COLO829 (cell line): Measurements from ENCODE around the gene ZNHIT6.

Experiments used
- DNase-seq: peaks from one replicate; pipeline ENCODE4 v3.0.0; 2012; ENCODE audit warnings: low spot score

The ZNHIT6 gene

DNA sequence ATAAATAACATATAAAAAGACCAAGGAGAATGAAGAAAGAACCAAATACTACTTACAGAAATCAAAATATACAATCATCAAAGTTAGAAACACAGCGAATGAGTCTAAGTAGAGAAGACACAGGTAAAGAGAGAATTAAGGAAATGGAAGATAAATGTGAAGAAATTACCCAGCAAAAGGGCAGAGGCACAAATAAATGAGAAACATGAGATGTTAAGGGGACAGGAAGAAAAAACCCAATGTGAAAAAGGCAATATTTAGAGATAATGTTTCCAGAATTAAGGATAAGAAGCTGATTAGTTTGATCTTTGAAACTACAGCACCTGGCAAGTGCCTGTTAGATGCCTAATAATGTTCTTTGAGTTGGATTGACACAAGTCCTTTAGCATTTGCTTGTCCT is 86.8 kb downstream of the ZNHIT6 start:
- no peak for DNase-seq

- no peak for DNase-seq
These were observed 90.6 kb downstream of the ZNHIT6 start for GRCh38 chr1:85617633-85618100.

DNA sequence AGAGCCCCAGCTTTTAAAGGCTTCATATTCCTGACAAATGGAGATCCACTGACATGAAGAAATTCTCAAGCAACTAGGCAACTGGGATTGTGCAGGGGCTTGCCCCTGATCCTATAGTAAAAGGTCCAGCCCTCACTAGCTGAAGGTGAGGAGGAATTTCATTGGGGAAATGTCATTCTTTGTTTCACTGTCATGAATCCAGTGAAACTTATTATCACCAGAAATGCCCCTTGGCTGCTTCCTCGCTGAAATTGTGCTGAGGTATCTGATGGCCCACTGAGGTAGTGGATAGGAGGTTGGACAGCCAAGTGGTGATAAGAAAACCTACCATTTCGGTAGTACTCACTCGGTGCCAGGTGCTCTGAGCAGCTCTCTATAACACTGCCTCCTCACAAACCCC is 91.5 kb downstream of the ZNHIT6 start:
- DNase-seq: no peak

- DNase-seq: no peak
These were observed 91.9 kb downstream of the ZNHIT6 start for GRCh38 chr1:85616364-85616705.

DNA sequence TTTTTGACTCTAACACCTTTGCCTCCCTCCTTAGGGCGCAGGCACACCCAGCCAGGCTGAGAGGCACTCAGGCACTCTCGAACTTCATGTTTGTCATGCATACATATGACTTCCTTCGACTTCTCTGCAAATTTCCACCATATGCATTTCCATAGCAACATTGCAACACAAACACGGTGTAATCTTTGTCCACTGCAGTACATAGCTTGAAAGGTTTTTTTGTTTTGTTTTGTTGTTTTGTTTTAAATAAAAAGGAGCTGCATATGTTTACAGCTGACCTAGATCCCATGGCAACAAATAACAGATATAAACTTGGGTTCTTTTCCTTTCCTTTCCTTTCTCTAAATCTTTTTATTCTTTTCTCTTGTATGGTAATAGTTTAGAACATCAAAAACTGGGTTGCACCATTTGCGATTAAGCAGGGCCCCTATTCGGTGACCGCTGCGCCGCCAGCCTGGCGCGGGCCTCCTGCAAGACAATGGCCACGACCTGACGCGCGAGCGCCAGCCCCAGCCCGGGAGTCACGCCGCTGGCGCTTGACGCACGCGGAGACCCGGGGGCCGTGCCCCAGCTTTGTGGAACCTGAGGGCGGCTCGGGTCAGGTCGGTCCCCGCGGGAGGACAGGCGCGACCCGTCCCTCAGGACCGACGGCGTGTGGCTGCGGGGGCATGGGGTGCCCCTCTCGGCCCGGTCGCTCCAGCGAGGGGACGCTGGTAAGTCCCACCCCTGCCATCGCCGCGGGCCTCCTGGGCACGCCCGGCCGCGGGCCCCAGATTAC is 92.5 kb downstream of the ZNHIT6 start:
- DNase-seq: no peak

DNA sequence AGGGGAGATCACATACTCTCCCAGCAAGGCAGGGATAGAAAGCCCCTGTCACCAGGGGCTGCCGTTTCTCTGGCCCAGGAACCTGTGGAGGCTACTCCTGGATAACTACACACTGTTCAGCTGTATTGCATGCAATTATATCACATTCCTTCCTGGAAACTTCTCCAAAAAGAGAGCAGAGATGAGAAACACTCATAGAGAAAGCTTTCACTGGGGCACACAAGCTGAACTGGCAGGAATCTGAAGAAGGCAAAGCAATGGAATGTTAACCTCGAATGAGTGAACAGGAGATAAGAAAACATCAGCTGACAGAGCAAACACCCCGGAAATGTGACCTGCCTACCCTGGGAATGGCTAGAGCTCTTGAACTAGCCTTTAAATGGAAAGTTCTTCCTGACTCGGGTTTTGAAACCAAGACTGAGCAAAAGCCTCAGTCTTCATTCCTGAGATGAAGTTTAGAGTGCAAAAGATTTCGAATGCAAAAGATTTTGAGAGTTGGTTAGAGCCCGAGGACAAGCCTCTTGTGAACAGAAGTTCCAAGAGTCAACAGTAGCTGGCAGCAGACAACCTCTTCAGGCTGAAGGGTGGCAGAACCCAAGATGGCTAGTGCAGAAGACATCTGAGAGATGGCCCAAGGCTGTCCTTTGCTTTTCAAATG is 95.4 kb downstream of the ZNHIT6 start:
- DNase-seq: peak; percentile 68

GRCh38 chr1:85611856-85612255 is 96.4 kb downstream of the ZNHIT6 start:
- DNase-seq: peak; percentile 40

- DNase-seq: no peak
These were observed 96.8 kb downstream of the ZNHIT6 start for GRCh38 chr1:85611425-85611824.

DNA sequence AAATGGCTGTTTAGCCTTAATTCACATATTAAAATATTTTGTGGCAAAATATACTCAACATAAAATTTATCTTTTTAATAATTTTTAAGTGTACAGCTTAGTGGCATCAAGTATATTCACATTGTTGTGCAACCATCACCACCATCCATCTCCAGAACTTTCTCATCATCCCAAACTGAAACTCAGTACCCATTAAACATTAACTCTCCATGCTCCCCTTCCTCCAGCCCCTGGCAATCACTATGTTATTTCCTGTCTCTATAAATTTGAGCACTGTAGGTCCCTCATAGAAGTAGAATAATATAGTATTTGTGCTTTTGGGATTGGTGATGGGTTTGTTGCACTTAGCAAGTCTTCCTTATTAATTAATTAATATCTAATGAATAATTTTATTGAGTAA is 98.3 kb downstream of the ZNHIT6 start:
- no peak for DNase-seq

DNA sequence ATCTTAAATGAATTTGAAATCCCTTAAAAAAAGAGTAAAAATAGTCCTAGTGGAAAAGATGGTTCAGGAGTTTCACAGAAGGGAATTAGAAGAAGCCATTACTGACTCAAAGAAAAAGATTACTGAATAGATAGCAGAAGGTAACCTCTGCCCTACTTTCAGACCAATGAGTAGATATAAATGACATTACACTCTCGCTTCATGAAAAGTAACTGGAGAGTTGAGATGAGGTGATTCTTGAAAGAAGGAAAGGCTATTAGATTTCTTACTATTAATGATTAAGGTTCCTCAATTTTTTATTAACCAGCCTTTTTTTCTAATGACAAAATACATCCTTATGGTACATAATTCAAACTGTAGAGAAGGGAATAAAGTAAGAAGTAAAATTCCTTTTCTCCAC is 99.4 kb downstream of the ZNHIT6 start:
- DNase-seq: no peak

- DNase-seq: no peak
These were observed 100.3 kb downstream of the ZNHIT6 start for GRCh38 chr1:85607921-85608265.

DNA sequence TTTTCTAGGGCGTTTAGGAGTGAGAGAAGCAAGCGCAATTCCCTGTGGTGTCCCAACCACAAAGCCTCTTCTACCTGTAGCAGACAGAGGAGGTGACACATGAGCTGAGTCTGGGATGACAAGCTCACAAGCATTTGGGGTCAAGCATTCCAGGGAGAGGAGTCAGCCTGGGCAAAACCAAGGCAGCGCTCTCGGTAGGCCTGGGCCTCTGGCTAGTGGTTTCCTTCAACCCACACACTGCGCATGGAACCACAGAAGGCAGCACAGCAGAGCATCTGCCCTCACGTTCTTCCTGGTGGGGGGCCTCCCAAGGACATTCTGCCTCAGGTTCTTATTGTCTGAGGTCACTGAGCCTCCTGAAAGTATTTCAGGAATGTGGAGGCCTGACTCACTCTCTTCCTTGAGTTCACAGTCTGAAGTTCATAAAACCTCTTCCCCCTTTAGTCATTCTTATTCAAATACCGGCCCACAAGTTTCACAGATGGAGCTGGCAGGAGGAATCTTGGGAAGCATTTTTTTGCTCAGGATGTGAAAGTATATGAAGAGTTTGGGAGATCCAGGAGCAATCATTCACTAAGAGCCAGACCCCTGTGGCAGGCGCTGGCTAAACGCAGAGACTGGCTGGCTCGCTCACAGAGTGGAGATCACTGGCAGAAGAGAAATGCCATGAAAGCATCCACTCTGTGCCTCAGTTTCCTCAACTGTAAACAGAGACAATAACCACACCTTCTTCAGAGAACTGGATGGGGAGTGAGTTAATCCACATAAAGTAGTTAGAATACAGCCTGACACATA is 100.9 kb downstream of the ZNHIT6 start:
- DNase-seq: peak; percentile 45

GRCh38 chr1:85606414-85606800 is 101.8 kb downstream of the ZNHIT6 start:
- no peak for DNase-seq

DNA sequence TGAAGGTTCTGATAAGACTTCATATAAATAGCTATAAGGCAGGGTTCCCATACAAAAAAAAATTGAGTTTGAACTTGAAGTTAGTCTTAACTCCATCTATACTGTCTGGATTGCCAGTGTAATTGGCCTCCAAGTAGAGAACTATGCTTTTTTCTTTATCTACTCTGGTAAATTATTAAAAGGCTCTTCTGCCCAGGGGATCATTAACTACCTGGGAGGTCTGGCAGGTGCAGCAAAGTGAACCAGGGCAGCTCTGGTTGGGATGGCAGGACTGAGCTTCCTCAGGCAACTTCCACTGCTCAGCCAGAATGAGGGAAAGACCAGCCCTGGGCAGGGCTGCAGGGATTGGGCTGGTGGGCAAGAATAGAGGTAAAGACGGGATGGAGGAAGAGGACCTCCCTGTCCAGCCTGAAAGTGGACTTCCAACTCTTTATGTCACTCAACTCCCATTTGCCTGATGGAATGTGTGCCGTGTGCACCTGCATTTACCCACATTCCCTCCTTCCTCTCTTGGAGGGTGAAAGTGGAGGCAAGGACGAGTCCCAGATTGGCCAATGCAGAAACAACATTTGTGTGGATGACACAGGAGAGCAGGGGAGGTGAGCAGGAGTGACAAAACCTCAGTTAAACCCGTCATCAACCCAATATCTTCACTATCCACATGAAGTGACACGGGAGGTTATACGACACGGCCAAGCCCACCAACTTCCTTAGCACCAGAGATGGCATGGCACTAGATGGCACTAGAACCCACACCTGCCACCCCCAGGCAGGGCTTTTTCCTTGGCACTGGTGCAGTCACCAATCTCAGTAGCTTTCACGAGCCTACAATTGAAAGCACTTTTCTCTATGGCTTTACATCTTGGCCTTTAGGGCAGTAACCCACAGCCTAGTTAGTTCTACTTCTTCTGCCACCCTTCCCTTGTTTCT is 102.5 kb downstream of the ZNHIT6 start:
- no peak for DNase-seq

- no peak for DNase-seq
These were observed 103.8 kb downstream of the ZNHIT6 start for GRCh38 chr1:85604298-85604997.

DNA sequence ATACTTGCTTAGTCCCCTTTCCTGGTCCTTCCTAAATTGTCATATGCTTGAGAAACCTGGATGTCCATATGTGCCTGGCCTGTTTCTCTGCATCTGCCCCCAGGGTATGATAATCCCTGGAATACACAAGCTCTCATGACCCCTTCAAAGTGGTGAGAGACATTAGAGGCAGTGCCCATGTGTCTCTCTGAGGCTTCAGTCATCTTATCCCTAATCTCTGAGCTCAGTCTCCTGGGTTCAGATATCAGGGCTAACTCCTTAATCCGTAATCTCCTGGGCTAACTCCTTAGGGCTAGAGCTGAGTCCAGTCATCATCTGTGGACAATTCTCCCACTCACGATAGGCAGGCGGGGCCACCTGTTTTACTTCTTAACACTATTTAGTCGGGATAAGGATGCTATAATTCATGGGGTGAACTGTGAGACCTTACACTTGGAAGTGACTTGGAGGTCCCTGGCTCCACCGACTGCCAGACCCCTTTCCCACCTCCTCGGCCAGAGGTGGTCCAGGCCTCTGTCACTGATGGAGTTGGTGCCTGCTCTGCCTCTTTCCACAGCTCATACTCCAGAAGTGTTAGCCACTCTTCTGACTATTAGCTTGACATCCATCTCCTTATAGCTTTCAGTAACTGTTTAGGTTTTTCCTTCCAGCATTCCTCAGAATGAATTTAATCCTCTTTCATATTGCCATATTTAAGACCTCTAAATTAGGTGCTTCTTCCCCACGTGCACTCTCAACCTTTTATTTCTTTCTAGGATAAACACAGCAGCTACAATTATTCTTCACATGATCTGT is 105.0 kb downstream of the ZNHIT6 start:
- no peak for DNase-seq

DNA sequence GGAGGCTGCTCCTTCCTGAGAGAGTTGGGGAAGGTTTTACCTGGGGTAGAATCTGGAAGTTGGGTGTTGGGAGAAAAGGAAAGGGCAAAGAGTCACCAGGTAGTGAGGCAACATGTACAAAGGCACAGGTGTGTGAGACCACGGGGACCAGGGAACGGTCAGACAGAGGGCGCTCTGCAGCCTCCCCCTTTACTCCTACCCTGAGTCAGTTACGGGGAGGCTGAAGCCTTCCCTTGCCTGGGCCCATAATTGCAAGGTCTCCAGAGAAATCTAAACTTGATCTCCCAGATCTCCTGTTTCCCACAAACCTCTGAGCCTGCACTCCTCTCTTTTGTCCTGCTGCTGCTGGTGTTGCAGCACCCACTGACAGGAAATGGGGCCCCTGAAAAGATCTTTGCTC is 105.7 kb downstream of the ZNHIT6 start:
- no peak for DNase-seq

DNA sequence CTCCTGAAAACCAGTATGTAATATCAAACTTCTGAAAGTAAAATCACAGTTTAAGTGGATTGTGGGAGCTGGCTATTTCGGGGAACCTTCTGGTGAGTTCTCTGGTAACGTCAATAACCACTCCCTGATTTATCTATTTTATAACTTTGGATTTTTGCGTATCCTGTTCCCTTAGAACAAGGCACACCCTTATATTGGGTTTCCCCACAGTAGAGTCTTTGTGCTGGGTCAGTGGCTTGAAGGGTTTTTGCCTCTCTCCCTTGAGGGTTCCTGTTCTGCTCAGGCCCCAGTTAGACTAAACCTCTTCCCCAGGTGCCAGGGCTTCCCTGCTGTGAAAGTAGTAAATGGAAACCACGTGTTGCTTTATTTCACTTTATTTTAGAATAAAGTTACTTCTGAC is 106.3 kb downstream of the ZNHIT6 start:
- DNase-seq: no peak

DNA sequence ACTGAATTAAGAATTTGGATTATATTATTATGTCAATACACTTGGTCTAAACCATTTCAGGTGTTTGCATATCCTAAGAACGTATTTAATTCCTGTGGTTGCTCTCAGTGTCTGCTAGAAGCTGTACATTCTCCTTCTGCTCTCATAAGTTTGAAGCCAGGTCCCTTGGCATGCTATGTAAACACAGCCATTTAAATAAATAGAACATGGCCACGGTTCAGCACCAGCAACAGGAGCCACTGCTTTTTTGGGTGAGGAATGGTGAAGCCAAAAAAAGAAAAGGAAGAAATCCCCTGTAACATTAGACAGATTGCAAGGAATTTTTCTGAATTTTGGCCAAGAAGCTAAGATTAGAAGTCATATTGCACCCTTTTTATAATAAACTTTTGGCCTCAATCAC is 108.6 kb downstream of the ZNHIT6 start:
- DNase-seq: no peak
